Suprapubic skin (tissue), 4 donors: ENCODE data around the gene LTN1.

Source experiments
- POLR2A ChIP-seq, 2 donors: fragments of 450-650 bp; IDR thresholded peaks; one replicate each; pipeline ENCODE4 v1.6.1; 2017; ENCODE audit warnings: antibody characterized with exemption in 2 of 2, mild to moderate bottlenecking in 2 of 2, moderate library complexity in 2 of 2
- POLR2AphosphoS5 ChIP-seq, 3 donors: sonication (generic); formaldehyde crosslinking; IDR thresholded peaks; one replicate each; pipeline ENCODE4 v1.6.1; 2017; ENCODE audit warnings: antibody characterized with exemption in 3 of 3
- TF ChIP-seq, protein P1 (sequence below), 2 donors: fragments of 200-600 bp in 1 of 2; fragments of 450-650 bp in 1 of 2; sonication (generic) in 1 of 2; IDR thresholded peaks; one replicate each; pipeline ENCODE4 v1.5.1; 2016 to 2019; ENCODE audit warnings: antibody characterized with exemption in 2 of 2, mild to moderate bottlenecking in 1 of 2, moderate library complexity in 1 of 2

DNA sequence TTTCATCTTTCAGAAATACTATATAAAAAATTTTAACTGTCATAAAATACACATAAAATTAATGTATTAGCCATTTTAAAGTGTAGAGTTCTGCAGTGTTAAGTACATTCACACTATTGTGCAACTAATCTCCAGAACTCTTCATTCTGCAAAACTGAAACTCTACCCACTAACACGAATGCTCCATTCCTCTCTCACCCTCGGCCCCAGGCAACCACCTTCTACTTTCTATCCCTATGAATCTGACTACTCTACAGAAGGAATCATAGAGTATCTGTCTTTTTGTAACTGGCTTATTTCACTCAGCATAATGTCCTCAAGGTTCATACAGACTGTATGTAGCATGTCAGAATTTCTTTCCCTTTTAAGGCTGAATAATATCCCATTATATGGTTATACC, 43.4 kb downstream of the LTN1 start:
- TF ChIP-seq, protein P1, sequence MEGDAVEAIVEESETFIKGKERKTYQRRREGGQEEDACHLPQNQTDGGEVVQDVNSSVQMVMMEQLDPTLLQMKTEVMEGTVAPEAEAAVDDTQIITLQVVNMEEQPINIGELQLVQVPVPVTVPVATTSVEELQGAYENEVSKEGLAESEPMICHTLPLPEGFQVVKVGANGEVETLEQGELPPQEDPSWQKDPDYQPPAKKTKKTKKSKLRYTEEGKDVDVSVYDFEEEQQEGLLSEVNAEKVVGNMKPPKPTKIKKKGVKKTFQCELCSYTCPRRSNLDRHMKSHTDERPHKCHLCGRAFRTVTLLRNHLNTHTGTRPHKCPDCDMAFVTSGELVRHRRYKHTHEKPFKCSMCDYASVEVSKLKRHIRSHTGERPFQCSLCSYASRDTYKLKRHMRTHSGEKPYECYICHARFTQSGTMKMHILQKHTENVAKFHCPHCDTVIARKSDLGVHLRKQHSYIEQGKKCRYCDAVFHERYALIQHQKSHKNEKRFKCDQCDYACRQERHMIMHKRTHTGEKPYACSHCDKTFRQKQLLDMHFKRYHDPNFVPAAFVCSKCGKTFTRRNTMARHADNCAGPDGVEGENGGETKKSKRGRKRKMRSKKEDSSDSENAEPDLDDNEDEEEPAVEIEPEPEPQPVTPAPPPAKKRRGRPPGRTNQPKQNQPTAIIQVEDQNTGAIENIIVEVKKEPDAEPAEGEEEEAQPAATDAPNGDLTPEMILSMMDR (IDR thresholded peaks at IDR 0.05): no peak
- no peak for TF ChIP-seq POLR2A (IDR thresholded peaks at IDR 0.05)
- no peak for TF ChIP-seq POLR2AphosphoS5 (IDR thresholded peaks at IDR 0.05)
